Transverse colon (tissue), 4 donors: ENCODE measurements around the gene NKAIN2.

Experiments used
- CTCF ChIP-seq, 5 experiments: fragments of 200-600 bp in 3 of 5; fragments of 450-650 bp in 2 of 5; sonication (generic) in 3 of 5; IDR thresholded peaks; 1 replicate in 2 of 5; 2 replicates in 3 of 5; pipeline ENCODE4 v1.5.1; 2016 to 2017; ENCODE audit warnings: antibody characterized with exemption in 5 of 5, inconsistent platforms in 3 of 5, mild to moderate bottlenecking in 2 of 5, moderate library complexity in 1 of 5
- EP300 ChIP-seq: sonication (generic); formaldehyde crosslinking; IDR thresholded peaks from one replicate; pipeline ENCODE4 v1.6.1; 2017; ENCODE audit warnings: antibody characterized with exemption, low read depth
- POLR2A ChIP-seq: fragments of 450-650 bp; IDR thresholded peaks from one replicate; pipeline ENCODE4 v1.6.1; 2016; ENCODE audit warnings: antibody characterized with exemption, mild to moderate bottlenecking, moderate library complexity
- POLR2AphosphoS5 ChIP-seq, 3 donors: sonication (generic); formaldehyde crosslinking; IDR thresholded peaks; one replicate each; pipeline ENCODE4 v1.6.1; 2016; ENCODE audit warnings: antibody characterized with exemption in 3 of 3

GRCh38 chr6:124123617-124124209 is 320.0 kb downstream of the NKAIN2 start:
- TF ChIP-seq CTCF (IDR thresholded peaks at IDR 0.05) = no peak
- TF ChIP-seq EP300 = no peak
- TF ChIP-seq POLR2AphosphoS5 (IDR thresholded peaks at IDR 0.05) = no peak
- TF ChIP-seq POLR2A = no peak
